ENCODE measurements around the gene PHF21A.

DNA sequence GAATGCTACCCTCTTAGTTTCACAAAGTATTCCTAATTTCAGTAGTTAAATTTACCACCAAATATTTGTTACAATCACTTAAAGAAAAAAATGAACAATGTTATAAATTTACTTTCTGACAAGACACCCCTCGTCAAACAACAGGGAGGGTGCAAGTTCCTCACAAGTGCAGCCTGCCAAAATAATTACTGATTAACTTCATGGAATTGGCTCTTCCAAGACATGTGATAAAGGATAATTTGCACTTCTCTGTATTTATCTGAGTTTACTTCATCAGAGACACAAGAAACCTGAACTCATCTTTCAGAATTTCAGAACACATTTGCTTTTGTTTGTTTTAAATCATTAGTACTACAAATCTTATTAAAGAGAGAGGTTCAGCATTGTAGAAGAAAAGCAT is 132.3 kb downstream of the PHF21A start:
- no peak for TF ChIP-seq POLR2AphosphoS5 (IDR thresholded peaks at IDR 0.05; ENCODE audit: insufficient read depth, low read depth, low read length)
- no peak for TF ChIP-seq POLR2A (IDR thresholded peaks at IDR 0.05; ENCODE audit: low read depth, low read length)

All from endothelial cell of umbilical vein (primary cell).